GM21423 (cell line): Measurements from ENCODE around the gene EPGN.

ENCODE experiments used
- ATAC-seq: cut with Tn5 transposase; IDR thresholded peaks from one replicate; pipeline ENCODE4 v1.9.1; 2021; ENCODE audit warnings: mild to moderate bottlenecking, moderate library complexity; ENCODE audit not compliant: unreplicated experiment

The EPGN gene

GRCh38 chr4:74307170-74307569 is 1.1 kb upstream of the EPGN start:
- ATAC-seq = no peak

- no peak for ATAC-seq
Measured at GRCh38 chr4:74309223-74309622, 953 bp downstream of the EPGN start.

- no peak for ATAC-seq
Measured at GRCh38 chr4:74311696-74312313, 3.5 kb downstream of the EPGN start.

GRCh38 chr4:74314329-74314728 is 6.1 kb downstream of the EPGN start:
- ATAC-seq = no peak

GRCh38 chr4:74314944-74315343 is 6.7 kb downstream of the EPGN start:
- ATAC-seq = no peak

GRCh38 chr4:74315376-74315775 is 7.1 kb downstream of the EPGN start:
- ATAC-seq = no peak

- ATAC-seq = no peak
Measured at GRCh38 chr4:74316397-74316796, 8.1 kb downstream of the EPGN start.

GRCh38 chr4:74317616-74318246 is 9.5 kb downstream of the EPGN start:
- no peak for ATAC-seq

- ATAC-seq = no peak
Measured at GRCh38 chr4:74318276-74318675, 10.0 kb downstream of the EPGN start.

- ATAC-seq = no peak
Measured at GRCh38 chr4:74319470-74319869, 11.2 kb downstream of the EPGN start.

GRCh38 chr4:74320559-74321118 is 12.4 kb downstream of the EPGN start:
- peak; percentile 66 for ATAC-seq

GRCh38 chr4:74322301-74322700 is 14.0 kb downstream of the EPGN start:
- ATAC-seq = no peak

- no peak for ATAC-seq
Measured at GRCh38 chr4:74323663-74324062, 15.4 kb downstream of the EPGN start.

GRCh38 chr4:74324262-74324661 is 16.0 kb downstream of the EPGN start:
- no peak for ATAC-seq

GRCh38 chr4:74325886-74326285 is 17.6 kb downstream of the EPGN start:
- ATAC-seq = no peak

- no peak for ATAC-seq
Measured at GRCh38 chr4:74327762-74328161, 19.5 kb downstream of the EPGN start.

GRCh38 chr4:74328501-74328900 is 20.2 kb downstream of the EPGN start:
- no peak for ATAC-seq

- ATAC-seq = no peak
Measured at GRCh38 chr4:74329307-74329706, 21.0 kb downstream of the EPGN start.

- no peak for ATAC-seq
Measured at GRCh38 chr4:74330295-74330750, 22.1 kb downstream of the EPGN start.

GRCh38 chr4:74331252-74331651 is 23.0 kb downstream of the EPGN start:
- no peak for ATAC-seq

GRCh38 chr4:74331944-74332343 is 23.7 kb downstream of the EPGN start:
- ATAC-seq = no peak

GRCh38 chr4:74334636-74335035 is 26.4 kb downstream of the EPGN start:
- ATAC-seq = no peak
